HG03196 (cell line): ENCODE results near the gene ANKZF1.
"Not testable (repeated sequence)": the region's sequence is repeated elsewhere in the genome, so short reads cannot be mapped to it uniquely, and the experiment has no call there.

ENCODE experiments used
- ATAC-seq: cut with Tn5 transposase; IDR thresholded peaks from one replicate; pipeline ENCODE4 v1.9.1; 2021; ENCODE audit not compliant: unreplicated experiment

The ANKZF1 gene, protein sequence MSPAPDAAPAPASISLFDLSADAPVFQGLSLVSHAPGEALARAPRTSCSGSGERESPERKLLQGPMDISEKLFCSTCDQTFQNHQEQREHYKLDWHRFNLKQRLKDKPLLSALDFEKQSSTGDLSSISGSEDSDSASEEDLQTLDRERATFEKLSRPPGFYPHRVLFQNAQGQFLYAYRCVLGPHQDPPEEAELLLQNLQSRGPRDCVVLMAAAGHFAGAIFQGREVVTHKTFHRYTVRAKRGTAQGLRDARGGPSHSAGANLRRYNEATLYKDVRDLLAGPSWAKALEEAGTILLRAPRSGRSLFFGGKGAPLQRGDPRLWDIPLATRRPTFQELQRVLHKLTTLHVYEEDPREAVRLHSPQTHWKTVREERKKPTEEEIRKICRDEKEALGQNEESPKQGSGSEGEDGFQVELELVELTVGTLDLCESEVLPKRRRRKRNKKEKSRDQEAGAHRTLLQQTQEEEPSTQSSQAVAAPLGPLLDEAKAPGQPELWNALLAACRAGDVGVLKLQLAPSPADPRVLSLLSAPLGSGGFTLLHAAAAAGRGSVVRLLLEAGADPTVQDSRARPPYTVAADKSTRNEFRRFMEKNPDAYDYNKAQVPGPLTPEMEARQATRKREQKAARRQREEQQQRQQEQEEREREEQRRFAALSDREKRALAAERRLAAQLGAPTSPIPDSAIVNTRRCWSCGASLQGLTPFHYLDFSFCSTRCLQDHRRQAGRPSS

DNA sequence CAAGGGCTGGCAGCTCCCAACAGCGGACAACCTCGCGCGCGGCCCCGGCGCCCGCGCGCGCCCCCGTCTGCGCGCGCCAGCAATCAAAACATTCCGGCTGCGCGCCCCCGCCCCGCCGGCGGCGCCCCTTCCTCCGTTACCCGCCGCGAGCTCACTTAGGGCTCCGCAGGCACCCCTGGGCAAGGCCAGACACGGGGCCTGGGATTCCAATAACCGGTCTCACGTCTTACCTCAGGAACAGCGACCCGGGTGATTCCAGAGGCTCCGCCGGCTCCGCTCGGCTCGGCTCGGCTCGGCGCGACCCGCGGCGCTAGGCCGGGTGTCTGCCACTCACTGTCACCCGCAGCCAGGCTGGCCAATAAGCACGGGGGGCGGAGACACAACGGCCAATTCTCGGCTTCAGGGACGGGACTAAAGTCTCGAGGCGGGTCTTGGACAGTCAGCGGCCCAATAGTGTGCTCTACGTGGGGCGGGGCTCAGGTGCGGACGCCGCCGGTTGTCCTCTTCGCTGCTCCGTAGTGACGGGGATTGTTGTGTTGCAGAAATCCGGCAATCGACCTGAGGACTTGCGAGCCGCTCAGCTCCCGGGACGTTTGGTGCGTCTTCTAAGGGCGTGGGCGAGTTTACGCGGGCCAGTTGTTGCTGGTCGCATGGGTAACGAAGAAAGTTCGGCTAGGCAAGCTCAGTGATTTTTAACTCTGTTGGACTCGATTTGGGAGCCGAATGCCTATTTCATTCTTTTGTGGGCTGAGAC is at the start of gene ANKZF1, which contains the start of gene ATG9A:
Gene ANKZF1, plus strand, starts transcription at position 502 of the 754 bp plus-strand sequence. CDS start 452 bp downstream, outside the sequence.
Gene ATG9A, minus strand, starts transcription at position 332 of the 754 bp plus-strand sequence. CDS start 1,612 bp downstream, outside the sequence.
- ATAC-seq = peak; percentile 98

DNA sequence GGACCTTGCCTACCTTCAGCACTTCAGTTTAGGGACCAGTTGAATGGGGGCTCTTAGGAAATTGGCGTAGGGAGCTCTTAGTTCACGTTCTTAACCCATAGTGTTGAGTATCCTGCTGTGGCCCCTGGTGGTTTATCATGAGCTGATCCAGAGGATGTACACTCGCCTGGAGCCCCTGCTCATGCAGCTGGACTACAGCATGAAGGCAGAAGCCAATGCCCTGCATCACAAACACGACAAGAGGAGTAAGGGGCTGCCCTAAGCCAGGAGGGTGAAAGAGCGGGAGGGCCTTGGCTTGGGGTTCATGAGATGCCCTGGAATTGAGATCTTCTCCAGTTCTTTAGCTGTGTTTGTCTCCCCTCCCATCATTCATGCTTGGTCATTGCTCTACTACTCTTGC is 48.6 kb upstream of the ANKZF1 start:
- no peak for ATAC-seq

DNA sequence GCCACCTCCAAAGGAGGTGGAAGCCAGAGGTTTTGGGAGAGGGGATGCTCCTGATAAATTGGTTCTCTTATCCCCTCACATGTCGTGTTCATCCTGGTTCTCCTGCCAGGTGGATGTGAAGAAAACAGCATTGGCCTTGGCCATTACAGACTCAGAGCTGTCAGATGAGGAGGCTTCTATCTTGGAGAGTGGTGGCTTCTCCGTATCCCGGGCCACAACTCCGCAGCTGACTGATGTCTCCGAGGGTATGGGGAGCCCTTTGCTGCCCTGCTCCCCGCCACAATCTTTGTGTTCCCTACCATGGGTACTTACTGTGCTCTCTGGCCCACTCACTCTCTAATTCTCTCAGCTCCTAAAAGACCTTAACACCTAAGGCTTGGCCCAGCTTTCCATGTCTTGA is 48.1 kb upstream of the ANKZF1 start:
- ATAC-seq = no peak

DNA sequence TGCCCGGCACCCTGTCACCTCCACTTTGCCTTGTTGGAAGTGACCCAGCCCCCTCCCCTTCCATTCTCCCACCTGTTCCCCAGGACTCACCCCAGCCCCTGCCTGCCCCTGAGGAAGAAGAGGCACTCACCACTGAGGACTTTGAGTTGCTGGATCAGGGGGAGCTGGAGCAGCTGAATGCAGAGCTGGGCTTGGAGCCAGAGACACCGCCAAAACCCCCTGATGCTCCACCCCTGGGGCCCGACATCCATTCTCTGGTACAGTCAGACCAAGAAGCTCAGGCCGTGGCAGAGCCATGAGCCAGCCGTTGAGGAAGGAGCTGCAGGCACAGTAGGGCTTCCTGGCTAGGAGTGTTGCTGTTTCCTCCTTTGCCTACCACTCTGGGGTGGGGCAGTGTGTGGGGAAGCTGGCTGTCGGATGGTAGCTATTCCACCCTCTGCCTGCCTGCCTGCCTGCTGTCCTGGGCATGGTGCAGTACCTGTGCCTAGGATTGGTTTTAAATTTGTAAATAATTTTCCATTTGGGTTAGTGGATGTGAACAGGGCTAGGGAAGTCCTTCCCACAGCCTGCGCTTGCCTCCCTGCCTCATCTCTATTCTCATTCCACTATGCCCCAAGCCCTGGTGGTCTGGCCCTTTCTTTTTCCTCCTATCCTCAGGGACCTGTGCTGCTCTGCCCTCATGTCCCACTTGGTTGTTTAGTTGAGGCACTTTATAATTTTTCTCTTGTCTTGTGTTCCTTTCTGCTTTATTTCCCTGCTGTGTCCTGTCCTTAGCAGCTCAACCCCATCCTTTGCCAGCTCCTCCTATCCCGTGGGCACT is 47.1 kb upstream of the ANKZF1 start:
- no peak for ATAC-seq

DNA sequence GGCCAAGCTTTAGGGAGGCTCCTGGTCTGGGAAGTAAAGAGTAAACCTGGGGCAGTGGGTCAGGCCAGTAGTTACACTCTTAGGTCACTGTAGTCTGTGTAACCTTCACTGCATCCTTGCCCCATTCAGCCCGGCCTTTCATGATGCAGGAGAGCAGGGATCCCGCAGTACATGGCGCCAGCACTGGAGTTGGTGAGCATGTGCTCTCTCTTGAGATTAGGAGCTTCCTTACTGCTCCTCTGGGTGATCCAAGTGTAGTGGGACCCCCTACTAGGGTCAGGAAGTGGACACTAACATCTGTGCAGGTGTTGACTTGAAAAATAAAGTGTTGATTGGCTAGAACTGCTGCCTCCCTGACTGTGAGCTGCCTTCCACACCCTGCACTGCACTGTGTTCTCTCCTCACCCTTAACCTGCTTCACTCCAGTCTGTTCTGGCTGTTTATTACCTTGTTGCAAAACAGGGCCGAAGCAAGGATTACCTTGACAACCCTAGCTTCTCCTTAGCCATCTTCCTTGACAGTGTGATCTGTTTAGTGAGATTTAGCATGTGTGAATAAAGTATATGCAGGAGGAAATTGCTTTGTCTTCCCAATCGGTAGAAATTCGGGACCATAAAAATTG is 46.3 kb upstream of the ANKZF1 start:
- no peak for ATAC-seq

DNA sequence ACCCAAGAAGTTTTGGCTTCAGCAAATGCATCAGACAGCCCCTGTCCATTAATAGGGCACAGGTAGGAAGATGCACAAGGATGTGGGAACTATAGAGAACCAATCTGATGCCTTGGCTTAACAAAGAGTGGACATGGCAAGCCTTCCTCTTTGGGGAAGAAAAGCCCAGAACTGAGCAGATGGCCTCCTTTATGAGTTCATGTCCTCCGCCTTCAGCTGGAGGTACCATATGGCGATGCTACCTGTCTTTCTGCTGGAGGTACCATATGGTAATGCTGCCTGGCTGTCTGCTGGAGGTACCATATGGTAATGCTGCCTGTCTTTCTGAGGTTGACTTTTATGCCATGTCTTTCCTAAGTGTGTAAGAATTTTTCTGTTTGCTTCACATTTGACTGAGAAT is 45.5 kb upstream of the ANKZF1 start:
- ATAC-seq = no peak

DNA sequence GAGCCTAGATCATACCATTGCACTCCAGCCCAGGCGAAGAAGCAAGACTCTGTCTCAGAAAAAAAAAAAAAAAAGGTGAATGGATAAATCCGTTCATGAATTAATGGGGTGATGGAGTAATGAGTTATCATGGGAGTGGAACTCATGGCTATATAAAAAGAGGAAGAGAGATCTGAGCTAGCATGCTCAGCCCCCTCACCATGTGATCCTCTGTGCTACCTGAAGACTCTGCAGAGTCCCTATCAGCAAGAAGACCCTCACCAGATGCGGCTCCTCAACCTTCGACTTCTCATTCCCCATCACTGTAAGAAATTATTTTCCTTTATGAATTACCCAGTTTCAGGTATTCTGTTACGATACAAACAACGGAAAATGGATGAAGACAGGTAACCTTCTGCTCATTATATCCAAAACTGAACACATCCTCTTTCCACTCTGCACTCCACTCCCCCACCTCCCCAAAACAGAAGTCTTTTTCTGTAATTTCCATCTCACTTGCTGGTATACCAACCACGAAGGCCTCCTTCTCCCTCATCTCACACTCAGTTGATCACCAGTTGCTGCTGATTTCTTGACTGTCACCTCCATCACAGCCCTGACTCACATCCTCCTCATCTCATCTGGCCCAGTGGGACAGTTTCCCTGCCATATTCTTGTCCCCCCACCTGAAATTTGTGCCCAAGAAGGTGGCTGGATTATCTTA is 42.7 kb upstream of the ANKZF1 start:
- no peak for ATAC-seq

DNA sequence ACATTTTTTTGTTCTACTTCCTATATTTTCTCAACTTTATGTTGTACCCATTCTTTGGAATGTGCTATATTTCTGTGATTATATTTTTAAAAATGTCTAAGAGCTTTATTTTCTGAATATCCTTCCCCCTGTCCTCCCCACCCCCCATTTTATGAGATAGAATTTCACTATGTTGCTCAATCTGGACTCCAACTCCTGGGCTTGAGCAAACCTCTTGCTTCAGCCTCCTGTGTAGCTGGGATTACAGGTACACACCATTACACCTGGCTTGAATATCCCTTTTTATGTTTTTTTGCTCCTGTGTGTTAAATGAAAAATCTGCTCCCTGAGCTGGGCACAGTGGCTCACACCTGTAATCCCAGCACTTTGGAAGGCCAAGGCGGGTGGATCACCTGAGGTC is 32.2 kb upstream of the ANKZF1 start:
- ATAC-seq = no peak

DNA sequence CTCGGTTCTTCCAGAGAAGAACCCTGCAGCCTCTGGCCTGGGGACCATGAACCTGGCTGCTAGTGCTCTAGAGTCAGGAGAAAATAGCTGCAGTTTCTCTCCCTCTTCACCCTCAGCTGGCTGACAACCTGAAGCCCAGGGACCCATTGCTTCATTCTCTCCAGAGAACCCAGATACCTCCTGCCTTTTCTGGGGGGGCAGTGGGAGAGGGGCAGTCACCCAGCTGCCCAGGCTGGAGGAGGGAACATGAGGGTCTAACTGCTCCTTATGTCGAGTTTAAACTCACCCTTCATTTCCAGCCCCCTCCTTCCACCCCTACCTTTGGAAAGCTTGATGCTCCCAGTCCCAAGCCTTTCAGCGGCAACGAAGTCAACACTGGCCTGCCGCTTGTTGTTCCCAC is 30.6 kb upstream of the ANKZF1 start:
- ATAC-seq = no peak

DNA sequence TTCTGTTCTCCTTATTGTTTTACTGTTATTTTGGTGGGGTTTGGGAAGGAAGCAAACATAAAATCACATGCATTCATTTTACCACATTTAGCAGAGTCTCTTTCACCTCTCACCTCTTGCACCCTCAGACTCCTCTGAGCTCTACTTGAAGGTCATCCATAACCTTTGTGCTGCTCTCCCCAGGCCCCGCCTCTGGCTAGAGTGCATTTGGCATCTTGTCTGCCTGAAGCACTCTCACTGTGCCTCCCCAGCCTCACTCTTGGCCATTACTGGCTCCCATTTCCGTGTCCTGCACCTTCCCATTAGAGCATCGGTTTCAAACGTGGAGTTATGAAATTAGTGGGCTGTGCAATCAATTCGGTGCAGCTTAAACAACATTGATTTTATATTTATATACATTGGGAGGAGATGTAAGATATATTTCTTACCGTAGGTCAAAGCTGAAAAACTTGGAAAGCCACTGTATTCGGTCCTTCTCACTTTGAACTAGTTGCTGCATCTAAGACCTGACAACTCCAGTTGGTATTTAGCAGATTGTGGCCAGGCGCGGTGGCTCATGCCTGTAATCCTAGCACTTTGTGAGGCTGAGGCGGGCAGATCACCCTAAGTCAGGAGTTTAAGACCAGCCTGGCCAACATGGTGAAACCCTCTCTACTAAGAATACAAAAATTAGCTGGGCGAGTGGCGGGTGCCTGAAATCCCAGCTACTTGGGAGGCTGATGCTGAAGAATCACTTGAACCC is 30.0 kb upstream of the ANKZF1 start:
- ATAC-seq = no peak

DNA sequence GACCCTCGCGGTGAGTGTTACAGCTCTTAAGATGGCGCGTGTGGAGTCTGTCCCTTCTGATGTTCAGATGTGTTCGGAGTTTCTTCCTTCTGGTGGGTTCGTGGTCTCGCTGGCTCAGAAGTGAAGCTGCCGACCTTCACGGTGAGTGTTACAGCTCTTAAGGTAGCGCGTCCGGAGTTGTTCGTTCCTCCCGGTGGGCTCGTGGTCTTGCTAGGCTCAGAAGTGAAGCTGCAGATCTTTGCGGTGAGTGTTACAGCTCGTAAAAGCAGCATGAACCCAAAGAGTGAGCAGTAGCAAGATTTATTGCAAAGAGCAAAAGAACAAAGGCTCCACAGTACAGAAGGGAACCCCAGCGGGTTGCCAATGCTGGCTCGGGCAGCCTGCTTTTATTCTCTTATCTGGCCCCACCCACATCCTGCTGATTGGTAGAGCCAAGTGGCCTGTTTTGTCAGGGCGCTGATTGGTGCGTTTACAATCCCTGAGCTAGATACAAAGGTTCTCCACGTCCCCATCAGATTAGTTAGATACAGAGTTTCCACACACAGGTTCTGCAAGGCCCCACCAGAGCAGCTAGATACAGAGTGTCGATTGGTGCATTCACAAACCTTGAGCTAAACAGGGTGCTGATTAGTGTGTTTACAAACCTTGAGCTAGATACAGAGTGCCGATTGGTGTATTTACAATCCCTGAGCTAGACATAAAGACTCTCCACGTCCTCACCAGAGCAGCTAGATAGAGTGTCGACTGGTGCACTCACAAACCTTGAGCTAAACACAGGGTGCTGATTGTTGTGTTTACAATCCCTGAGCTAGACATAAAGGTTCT is 28.9 kb upstream of the ANKZF1 start:
- not testable (repeated sequence) for ATAC-seq

DNA sequence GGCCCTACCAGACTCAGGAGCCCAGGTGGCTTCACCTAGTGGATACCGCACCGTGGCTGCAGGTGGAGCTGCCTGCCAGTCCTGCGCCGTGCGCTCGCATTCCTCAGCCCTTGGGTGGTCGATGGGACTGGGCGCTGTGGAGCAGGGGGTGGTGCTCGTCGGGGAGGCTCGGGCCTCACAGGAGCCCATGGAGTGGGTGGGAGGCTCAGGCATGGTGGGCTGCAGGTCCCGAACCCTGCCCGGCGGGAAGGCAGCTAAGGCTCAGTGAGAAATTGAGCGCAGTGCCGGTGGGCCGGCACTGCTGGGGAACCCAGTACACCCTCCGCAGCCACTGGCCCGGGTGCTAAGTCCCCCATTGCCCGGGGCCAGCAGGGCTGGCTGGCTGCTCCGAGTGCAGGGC is 28.3 kb upstream of the ANKZF1 start:
- ATAC-seq = not testable (repeated sequence)

DNA sequence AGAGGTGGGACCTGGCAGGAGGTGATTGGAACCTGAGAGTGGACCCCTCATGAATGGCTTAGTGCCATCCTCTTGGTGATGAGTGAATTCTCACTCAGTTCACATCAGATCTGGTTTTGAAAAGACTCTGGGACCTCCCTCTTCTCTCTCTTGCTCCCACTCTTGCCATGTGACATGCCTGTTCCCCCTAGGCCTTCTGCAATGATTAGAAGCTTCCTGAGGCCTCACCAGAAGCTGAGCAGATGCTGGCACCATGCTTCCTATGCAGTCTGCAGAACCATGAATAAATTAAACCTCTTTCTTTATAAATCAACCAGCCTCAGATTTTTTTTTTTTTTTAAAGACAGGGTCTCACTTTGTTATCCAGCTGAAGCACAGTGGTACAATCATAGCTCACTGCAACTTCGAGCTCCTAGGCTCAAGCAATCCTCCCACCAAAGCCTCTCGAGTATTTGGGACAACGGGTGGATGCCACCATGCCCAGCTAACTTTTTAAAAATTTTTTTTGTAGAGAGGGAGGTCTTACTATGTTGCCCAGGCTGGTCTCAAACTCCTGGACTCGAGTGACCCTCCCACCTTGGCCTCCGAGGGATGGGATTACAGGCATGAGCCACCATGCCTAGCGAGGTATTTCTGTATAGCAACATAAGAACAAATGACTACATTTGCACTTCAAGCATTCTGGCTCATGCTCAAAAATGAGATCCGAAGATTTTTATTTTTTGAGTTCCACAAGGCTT is 25.0 kb upstream of the ANKZF1 start:
- no peak for ATAC-seq

DNA sequence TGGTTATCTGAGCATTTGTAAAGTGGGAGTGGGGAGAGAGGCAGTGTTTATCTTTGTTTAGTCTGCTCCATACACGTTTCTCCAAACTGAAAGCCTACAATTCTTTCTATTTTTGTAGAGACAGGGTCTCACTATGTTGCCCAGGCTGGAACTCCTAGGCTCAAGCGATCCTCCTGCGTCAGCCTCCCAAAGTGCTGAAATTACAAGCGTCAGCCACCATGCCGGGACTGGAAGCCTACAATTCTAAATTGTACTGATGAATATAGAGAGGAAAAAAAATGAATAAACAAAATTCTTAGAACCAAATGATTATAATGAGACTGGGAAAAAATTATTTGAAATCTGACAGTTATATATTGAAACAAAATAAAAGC is 24.5 kb upstream of the ANKZF1 start:
- ATAC-seq = no peak

DNA sequence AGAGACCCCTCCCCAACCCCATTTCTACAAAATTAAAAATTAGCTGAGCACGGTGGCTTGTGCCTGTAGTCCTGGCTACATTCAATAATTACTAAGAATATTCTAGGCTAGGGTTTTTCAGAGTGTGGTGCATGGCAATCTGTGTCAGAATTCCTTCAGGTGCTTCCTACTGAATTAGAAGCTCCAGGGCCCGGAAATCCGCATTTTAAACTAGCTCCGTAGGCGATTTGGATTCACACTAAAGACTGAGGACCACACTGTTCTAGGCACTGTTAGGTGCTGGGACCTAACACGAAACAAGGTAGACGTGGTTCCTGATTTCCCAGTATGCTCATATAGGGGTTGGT is 23.7 kb upstream of the ANKZF1 start:
- ATAC-seq = no peak

DNA sequence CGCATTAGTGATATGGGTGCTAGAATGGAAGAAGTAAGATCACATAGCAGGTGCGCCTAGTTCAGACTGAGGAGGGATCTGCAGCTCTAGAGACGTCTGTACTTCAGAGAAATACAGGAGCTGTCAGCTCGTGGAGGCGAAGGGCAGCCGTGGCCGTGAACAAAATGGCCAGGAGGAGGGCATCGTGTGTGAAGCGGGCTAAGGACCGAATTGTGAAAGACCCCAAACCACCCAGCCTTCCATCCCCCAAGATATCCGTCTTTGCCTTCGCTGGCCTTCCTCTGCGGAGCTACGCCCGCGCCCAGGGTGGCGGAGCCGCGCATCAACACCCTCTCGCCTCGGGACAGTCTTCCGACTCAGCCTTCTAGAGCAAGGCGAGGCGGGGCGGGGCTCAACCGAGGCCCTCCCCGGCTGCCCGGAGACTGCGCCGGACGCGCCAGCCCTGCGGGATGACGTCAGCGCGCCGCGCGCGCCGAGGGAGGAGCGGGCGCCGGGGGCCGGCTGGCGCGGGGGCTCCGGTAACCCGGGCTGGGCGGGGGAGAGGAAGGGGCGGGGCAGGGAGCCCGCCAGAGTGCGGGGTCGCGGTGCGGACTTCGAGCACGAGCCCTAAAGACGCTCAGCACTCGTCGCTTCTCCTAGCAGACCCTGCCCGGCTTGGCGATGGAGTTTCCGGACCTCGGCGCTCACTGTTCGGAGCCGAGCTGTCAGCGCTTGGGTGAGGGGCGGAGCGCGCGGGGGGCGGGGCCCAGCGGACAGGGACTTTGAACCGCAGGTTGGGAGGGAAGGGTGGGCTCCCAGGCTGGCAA is 23.1 kb upstream of the ANKZF1 start, which contains the start of gene ZFAND2B:
Gene ZFAND2B, plus strand, starts transcription at position 455 of the 806 bp plus-strand sequence. Its CDS starts 206 bp downstream, at position 661.
- ATAC-seq = peak; percentile 95
